KOPT-K1 (cell line): ENCODE data around the gene BCL11A.

Experiments
- H3K27ac ChIP-seq: fragments of 200-600 bp; sonication (generic); 2 replicates; pipeline ENCODE4 v1.5.1; 2016; ENCODE audit warnings: antibody characterized with exemption, mild to moderate bottlenecking, low read depth, low read length; ENCODE audit not compliant: poor library complexity, severe bottlenecking
- H3K36me3 ChIP-seq: fragments of 200-600 bp; sonication (generic); 2 replicates; pipeline ENCODE4 v1.5.1; 2017; ENCODE audit warnings: antibody characterized with exemption, mild to moderate bottlenecking, low read length, moderate library complexity; ENCODE audit not compliant: insufficient read depth
- H3K9me3 ChIP-seq: fragments of 200-600 bp; sonication (generic); 2 replicates; pipeline ENCODE4 v1.5.1; 2017; ENCODE audit warnings: antibody characterized with exemption, low read length, mild to moderate bottlenecking; ENCODE audit not compliant: insufficient read depth, poor library complexity, severe bottlenecking

BCL11A gene

DNA sequence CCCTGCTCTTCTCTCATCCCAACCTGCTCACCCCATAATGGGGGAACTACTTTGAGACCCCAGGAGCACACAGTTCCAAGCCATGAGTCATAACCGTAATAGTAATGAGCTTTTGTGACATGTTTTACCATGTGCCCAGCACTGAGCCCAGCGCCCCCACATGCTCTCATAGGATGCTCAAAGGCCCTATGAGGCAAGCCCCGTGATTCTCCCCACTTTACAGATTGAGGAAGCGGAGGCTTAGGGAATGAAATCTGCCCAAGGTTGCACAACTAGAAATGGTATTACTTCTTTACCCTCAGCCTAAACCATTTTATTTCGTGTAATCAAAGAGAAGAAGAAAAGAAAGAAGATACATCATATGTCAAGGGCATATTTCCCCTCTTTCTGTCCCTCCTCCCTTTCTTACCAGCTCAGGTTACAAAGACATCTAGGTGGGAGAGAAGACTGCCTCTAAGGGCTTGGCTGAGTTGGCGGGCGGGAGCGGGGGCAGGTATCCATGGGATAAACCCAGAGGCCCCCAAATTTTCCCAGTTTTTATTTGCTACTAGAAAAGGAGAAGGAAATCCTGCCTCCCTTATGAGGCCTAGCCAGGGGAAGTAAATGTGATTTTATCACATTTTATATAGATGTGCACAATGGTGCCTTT, 24.2 kb downstream of the BCL11A start:
- H3K9me3 ChIP-seq = no peaks in the 10 kb centered on the region
- H3K27ac ChIP-seq = no peak overlapping the region
- peaks cover 72% of the 10 kb centered on the region for H3K36me3 ChIP-seq

DNA sequence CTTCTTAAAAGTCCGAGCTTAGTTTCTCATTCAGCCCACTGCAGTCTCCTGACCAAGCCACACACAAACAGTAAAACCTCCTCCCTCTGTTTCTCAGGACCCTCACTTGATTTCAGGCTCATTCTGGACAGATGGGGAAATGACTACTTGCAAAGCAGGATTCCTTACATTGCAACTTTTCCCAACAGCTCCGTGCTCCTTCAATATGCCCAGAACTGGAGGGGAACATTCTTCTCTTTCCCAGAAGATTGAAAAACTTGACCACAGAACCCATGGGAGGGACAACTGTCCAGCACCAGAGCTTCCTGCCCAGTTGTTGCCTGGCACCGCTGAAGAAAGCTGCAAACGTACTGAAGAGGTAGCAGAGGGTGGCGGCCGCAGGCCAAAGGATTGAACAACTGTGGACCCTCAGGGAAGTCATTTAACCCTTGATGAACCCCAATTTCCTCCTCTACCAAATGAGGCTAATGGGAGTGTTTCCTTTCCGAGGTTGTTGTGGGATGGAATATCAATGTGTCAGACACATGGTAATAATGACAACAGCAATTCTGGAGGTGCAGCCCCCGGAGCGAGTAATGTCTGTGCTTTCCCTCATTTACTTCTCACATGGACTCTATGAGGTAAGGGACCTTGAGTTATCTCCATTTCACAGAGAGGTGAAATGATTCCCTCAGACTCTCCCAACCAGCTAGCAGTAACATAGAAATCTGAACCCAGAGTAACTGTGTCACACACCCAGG, 25.0 kb downstream of the BCL11A start:
- Histone ChIP-seq H3K36me3 (peaks cover 72% of the 10 kb centered on the region), H3K27ac (no peak overlapping the region), H3K9me3 (no peaks in the 10 kb centered on the region)

DNA sequence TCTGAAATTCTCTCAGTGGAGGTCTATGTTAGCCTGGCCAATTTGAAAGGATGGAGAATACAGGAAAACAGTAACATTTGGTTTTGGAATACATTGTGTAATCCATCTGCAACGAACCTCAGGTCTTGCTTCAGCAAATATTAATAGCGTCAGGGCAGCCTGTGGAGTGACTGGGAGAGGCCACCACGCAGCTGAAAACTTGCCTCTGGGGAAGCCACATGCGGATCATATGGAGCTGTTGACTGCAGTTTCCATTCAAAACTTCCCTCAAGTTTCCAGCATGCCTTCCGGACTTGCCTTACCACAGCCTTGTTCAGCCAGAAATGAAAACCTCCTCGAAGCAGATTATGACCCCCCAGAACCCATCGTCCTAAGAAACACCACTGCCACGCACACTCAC, 25.7 kb downstream of the BCL11A start:
- H3K27ac ChIP-seq = no peak overlapping the region
- H3K9me3 ChIP-seq = no peaks in the 10 kb centered on the region
- H3K36me3 ChIP-seq = peaks cover 71% of the 10 kb centered on the region

DNA sequence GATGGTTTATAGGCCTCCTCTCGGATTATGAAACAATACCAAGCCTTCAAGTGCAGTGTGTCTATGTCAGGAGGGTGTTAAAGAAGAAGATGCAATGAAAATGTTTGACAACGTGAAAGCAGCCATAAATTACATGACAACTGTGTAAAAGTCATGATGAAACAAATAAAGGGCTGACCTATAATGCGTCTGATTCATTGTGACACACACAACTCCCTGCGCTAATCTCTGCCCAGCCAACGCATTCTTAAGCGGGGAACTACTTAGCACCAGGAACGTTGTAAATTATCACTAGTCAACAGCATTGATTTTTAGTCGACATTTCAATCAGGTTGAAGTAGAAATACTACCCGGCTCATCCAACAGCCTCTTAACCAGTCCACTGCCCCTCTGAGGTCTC, 26.8 kb downstream of the BCL11A start:
- Histone ChIP-seq H3K36me3 (peaks cover 73% of the 10 kb centered on the region), H3K27ac (no peak overlapping the region), H3K9me3 (no peaks in the 10 kb centered on the region)

DNA sequence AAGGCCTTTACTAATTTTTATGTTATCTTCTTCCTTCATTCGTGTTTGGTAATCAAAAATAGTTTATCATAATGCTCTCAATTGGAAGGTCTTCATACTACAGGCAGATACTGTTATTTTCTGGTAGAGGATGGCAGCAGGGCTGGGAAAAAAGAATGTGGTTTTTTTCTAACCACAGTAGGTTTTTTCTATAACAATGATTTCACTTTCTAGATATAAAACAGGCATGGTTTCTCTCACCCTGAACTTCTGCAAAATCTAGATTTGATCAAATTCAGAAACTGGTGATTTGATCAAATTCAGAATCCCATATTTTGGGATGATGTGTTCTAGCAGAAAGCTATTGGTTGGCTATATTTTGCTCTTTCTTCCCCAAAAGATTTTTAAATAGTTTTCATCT, 27.6 kb downstream of the BCL11A start:
- Histone ChIP-seq H3K27ac (peak overlapping the region; percentile 18), H3K9me3 (no peaks in the 10 kb centered on the region), H3K36me3 (peaks cover 77% of the 10 kb centered on the region)

DNA sequence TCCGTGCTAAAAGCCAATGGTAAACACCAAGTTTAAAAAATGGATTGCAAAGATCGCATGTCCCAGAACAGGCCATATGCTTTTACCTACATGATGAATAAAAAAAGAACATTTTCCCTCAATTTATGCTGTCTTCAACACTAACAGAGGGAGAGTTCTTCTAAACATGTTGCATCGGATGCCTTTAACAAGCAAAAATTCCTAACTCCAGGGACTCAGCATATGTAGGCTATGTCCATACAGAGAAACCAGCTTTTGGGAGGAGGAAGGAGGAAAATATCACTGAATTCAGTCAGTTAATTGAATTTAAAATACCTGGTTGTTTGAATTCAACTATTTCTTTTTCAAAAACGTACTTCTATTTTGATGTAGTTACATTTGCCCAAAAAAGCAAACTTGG, 28.6 kb downstream of the BCL11A start:
- Histone ChIP-seq H3K27ac (no peak overlapping the region), H3K9me3 (no peaks in the 10 kb centered on the region), H3K36me3 (peaks cover 83% of the 10 kb centered on the region)

DNA sequence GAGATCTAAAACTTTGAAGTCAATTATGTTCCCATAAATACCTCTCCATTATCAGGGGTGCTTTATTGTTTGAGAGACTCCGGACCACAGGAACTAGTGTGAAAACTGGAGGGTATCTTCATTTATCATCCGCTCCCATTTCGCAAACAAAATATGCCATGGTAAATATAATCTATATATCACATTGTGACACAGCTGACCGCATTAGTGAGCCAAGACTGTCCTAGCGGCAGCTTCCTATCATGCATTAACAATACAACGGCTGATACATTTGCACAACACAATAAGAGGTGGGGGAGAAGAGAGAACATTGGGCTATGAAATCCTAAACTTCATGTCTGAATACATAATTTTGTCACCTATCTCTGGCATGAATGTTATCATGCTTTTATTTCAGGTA, 29.5 kb downstream of the BCL11A start:
- no peak overlapping the region for H3K27ac ChIP-seq
- peaks cover 88% of the 10 kb centered on the region for H3K36me3 ChIP-seq
- no peaks in the 10 kb centered on the region for H3K9me3 ChIP-seq

DNA sequence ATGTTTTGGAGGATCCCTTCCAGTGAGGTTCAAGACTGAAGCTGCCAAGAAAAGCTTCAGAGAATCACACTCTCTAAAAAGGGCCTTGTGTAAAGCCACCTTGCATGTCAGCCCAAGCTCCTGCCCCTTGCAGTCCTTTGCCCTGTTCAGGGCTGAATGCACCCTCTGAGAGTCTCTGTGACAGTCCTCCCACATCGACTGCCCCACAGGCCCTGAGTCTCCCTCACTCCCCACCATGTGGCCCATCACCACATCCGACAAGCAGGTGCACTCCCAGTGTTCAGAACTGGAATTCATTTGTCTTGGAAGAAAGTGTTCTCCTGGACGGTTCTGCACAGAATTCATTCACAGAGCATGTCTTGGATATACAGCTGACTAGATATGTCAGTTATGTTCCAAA, 31.0 kb downstream of the BCL11A start:
- no peak overlapping the region for H3K27ac ChIP-seq
- H3K36me3 ChIP-seq = peaks cover 87% of the 10 kb centered on the region
- no peaks in the 10 kb centered on the region for H3K9me3 ChIP-seq

DNA sequence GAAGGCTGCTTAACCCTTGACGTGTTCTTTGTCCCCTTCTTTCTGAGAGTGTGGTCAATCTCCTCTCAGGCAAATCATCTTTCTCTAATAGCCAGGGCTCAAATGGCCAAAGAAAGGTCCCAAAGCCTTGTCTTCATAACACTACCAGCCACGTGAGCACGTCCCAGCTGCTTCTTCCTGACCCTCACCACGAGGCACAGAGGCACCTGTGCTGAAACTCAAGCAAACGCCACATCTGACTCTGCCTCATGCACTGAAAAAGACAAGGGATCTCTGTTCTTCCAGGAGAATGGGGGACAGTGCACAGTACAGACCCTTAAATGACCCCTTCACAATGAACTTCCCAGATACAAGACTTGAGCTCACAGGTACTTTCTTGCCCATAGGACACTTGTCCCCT, 31.8 kb downstream of the BCL11A start:
- H3K36me3 ChIP-seq = peaks cover 87% of the 10 kb centered on the region
- no peaks in the 10 kb centered on the region for H3K9me3 ChIP-seq
- no peak overlapping the region for H3K27ac ChIP-seq

DNA sequence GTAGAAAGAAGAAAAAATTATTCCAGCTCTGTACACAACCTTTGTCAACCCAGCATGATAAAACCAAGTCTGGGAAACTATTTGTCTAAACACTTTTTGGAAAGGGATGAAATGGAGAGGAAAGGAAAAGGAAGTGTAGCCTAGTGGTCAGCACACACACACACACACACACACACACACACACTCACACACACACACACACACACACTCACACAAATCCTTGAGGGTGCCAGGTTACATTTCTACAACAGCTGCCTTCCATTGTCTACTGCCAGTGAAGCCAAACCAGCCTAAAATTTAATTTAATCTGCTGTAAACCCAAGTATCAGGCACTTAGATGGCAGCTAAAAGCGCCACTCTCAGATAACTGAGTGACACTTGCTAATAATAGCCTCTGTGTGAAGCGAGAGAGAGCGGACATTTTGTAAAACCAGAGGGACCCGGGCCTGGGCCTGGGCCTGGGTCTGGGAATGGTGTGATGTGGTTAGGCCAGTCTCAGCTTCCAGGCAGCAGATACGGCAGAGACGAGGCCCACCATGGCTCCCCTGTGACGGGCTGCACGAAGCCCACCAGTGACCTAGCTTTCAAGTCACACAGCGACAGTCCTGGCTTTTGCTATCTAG, 32.4 kb downstream of the BCL11A start:
- H3K9me3 ChIP-seq = no peaks in the 10 kb centered on the region
- H3K27ac ChIP-seq = no peak overlapping the region
- H3K36me3 ChIP-seq = peaks cover 88% of the 10 kb centered on the region

DNA sequence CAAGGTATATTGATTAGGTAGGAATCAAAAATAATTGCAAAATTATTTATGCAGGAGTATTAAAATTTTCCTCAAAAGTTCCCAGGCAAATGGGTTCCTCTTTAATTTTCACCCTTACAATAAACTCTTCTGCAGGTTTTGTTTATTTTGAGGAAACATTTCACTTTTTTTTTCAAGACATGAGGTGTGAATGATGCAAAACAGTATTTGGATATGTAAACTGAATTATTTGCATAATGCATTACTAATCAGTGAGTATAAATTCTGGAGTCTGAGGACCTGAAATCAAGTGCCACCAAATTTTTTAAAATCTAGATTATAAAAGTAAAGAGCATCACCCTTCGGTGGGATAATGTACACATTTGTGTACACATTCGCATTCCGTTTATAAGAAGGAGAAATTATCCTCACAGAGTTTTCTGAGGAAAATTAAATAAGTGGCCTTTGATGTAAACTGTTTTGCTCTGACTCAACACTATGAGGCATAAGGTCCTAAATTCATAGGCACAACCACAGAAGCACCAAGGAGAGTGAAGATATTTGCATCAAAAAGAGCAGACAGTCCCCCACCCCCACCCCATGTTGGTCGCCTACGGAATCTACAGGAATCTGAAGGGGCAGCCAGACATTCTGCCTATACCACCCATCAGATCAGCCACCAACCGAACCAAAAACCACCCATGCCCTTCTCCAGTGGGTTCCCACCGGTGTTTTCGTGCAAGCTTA, 33.1 kb downstream of the BCL11A start:
- Histone ChIP-seq H3K27ac (no peak overlapping the region), H3K36me3 (peaks cover 93% of the 10 kb centered on the region)

DNA sequence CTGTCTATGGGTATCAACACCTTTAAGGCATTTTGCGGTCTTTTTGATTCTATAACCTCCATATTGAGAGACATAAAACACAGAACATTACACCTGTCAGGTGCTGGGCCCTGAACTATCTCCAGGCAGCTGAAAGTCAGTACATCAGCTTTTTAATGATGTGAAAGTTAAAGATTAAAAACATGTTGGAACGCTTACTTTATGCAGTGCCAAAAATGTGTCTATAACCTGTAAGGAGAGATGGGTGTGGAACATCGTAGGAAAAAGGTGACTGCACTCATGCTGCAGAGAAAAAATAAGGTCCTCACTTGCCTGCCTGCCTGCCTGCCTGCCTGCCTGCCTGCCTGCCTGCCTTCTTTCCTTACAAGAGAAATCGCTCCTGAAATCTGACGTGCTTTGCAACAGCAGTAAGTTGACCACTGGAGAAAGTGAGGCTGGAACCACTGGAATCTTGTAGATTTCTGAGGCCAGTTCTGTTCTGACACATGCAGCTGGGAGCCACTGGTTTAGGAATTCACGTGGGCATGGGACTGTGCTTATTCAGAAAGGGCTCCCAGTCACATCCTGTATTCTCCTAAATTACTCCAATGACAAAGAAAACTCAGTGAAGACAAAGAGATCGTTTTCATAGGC, 34.1 kb downstream of the BCL11A start:
- Histone ChIP-seq H3K36me3 (peaks cover 84% of the 10 kb centered on the region), H3K27ac (no peak overlapping the region), H3K9me3 (no peaks in the 10 kb centered on the region)

More for the DNA sequence above, 33.1 kb downstream of the BCL11A start:
- no peaks in the 10 kb centered on the region for H3K9me3 ChIP-seq

DNA sequence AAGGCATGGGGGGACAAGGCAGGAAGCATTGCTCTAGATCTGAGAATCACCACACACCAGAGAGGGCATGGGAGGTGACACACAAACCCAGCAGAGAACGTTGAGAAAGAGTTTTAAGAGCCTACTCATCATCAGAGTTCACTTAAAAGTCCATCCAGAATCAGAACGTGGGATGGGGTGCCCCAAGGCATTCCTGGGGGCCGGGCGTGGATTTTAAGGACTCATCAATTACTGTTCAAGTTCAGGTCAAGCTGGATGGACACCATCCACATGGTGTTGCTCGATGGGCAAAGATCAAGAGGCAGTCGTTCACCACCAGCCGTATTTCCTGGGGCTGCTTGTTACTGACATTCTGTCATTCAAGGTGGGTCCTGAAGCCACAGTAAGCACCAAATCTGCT, 34.9 kb downstream of the BCL11A start:
- H3K9me3 ChIP-seq = no peaks in the 10 kb centered on the region
- peaks cover 83% of the 10 kb centered on the region for H3K36me3 ChIP-seq
- H3K27ac ChIP-seq = no peak overlapping the region

DNA sequence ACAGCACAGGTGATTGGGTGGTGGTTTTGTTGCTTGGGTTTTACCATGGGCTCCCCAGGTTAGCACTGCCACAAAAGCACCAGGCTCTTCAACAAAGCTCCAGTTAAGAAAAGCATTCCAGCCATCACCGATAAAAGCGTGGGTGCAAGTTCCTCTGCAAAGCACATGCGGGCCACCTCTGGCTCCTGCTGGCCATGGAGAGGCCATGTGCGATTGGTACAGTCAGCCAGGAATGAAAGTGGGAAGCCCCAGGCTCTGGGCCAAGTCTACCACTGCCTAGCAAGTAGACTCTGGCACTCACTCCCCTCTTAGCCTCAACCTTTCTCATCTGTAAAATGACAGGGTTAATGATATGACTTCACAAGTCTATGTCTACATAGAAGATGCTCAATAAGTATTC, 36.0 kb downstream of the BCL11A start:
- Histone ChIP-seq H3K36me3 (peaks cover 83% of the 10 kb centered on the region), H3K9me3 (no peaks in the 10 kb centered on the region), H3K27ac (no peak overlapping the region)

DNA sequence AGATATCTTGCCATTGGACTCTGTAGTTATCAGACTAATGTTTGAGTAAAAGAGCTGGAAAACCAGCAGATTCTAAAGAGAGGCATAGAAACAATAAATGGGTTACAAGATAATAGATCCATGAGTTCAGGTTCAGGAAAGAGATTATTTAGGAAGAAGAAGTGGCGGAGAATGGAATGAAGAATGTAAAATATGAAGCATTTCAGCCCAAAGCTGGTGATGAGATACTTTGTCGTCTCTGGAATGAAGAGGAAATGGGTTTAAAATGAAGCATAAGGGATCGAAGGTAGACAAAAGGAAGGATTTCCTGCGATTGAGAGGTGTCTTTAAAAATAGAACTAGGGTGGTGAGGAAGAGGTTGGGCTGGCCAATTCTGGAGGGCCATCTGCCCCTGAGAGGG, 36.6 kb downstream of the BCL11A start:
- H3K27ac ChIP-seq = no peak overlapping the region
- H3K9me3 ChIP-seq = no peaks in the 10 kb centered on the region
- H3K36me3 ChIP-seq = peaks cover 84% of the 10 kb centered on the region
